Endothelial cell of umbilical vein (primary cell): ENCODE measurements around the gene PRUNE2.

Experiments used
- MAX ChIP-seq: IDR thresholded peaks from 2 replicates; pipeline ENCODE4 v1.6.1; 2011; ENCODE audit not compliant: insufficient read depth, insufficient read length
- MYC ChIP-seq: IDR thresholded peaks from one replicate; pipeline ENCODE4 v1.6.1; 2011; ENCODE audit warnings: mild to moderate bottlenecking, low read depth, low read length
- TF ChIP-seq, protein P1 (sequence below), 2 donors: IDR thresholded peaks; 1 replicate in 1 of 2; 2 replicates in 1 of 2; pipeline ENCODE4 v1.5.1; 2011; ENCODE audit warnings: low read length in 2 of 2, mild to moderate bottlenecking in 2 of 2, moderate library complexity in 2 of 2, control low read depth in 1 of 2, inconsistent platforms in 1 of 2, low read depth in 1 of 2; ENCODE audit not compliant: insufficient read depth in 1 of 2; ENCODE audit errors: extremely low read depth in 1 of 2

DNA sequence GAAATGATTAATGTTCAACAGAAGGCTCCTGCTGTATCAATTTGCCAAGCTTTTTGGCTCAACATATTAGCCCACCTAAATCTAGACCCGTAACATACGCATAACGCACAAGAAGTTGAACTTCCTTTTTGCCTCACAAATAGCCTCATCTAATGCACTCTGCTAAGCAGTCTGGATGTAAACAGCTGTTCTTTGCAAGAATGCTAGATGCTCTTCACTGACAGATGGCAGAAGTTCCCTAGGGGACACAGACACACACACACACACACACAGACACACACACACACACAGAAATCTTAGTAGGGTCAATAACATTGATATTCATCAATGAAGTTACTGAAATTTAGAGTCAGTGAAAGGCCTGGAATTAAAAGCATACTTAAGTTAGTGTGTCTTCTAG is 154.9 kb downstream of the PRUNE2 start:
- TF ChIP-seq MYC (no peak), MAX (no peak)
- TF ChIP-seq, protein P1, sequence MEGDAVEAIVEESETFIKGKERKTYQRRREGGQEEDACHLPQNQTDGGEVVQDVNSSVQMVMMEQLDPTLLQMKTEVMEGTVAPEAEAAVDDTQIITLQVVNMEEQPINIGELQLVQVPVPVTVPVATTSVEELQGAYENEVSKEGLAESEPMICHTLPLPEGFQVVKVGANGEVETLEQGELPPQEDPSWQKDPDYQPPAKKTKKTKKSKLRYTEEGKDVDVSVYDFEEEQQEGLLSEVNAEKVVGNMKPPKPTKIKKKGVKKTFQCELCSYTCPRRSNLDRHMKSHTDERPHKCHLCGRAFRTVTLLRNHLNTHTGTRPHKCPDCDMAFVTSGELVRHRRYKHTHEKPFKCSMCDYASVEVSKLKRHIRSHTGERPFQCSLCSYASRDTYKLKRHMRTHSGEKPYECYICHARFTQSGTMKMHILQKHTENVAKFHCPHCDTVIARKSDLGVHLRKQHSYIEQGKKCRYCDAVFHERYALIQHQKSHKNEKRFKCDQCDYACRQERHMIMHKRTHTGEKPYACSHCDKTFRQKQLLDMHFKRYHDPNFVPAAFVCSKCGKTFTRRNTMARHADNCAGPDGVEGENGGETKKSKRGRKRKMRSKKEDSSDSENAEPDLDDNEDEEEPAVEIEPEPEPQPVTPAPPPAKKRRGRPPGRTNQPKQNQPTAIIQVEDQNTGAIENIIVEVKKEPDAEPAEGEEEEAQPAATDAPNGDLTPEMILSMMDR (IDR thresholded peaks at IDR 0.05; ENCODE audit: extremely low read depth in 1 of 2, insufficient read depth in 1 of 2, low read depth in 1 of 2, low read length in 2 of 2): no peak
